ENCODE measurements around the gene FER.

DNA sequence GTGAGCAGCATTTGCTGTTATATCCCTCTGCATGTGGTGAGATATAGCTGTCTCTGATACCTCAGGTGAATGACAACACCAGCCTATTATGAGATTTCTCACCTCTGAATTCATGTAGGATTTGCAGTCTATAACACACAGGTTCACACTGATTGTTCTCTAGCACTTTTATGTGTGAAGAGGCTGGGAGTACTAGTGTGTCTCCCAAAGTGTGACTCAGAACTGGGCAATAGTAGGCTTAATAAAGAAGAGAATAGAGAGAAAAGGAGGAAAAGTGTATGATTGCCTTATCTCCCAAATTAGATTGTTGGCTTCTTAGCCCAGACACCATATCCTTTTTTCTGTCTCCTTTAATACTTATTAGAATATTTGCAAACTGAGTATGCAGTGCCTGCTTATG lies 430.1 kb downstream of the FER start:
- TF ChIP-seq, protein P1, sequence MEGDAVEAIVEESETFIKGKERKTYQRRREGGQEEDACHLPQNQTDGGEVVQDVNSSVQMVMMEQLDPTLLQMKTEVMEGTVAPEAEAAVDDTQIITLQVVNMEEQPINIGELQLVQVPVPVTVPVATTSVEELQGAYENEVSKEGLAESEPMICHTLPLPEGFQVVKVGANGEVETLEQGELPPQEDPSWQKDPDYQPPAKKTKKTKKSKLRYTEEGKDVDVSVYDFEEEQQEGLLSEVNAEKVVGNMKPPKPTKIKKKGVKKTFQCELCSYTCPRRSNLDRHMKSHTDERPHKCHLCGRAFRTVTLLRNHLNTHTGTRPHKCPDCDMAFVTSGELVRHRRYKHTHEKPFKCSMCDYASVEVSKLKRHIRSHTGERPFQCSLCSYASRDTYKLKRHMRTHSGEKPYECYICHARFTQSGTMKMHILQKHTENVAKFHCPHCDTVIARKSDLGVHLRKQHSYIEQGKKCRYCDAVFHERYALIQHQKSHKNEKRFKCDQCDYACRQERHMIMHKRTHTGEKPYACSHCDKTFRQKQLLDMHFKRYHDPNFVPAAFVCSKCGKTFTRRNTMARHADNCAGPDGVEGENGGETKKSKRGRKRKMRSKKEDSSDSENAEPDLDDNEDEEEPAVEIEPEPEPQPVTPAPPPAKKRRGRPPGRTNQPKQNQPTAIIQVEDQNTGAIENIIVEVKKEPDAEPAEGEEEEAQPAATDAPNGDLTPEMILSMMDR (IDR thresholded peaks at IDR 0.05; ENCODE audit: insufficient read depth, low read length) = no peak
- TF ChIP-seq REST (IDR thresholded peaks at IDR 0.05; ENCODE audit: insufficient replicate concordance, low read depth) (no peak), POLR2AphosphoS5 (IDR thresholded peaks at IDR 0.05; ENCODE audit: low read depth) (no peak), GABPA (IDR thresholded peaks at IDR 0.05; ENCODE audit: low read depth) (no peak), SPI1 (IDR thresholded peaks at IDR 0.05; ENCODE audit: borderline replicate concordance, low read depth) (no peak)

Data from HL-60 (cell line).